K562 (cell line): ENCODE measurements around the gene SLC18B1.

Experiments
- BRF2 ChIP-seq: IDR thresholded peaks from 3 replicates; pipeline ENCODE4 v1.6.1; 2011; ENCODE audit warnings: borderline replicate concordance, mild to moderate bottlenecking; ENCODE audit not compliant: insufficient read length, insufficient read depth
- MAFF ChIP-seq: IDR thresholded peaks from 2 replicates; pipeline ENCODE4 v1.6.1; 2012; ENCODE audit warnings: low read length, improper control_type of control experiment
- MAX ChIP-seq: sonication (generic); formaldehyde crosslinking; IDR thresholded peaks from 2 replicates; pipeline ENCODE4 v1.9.0; 2022; ENCODE audit warnings: mild to moderate bottlenecking, missing genetic modification reagents
- MTA1 ChIP-seq: fragments of 450-650 bp; IDR thresholded peaks from 2 replicates; pipeline ENCODE4 v1.6.1; 2017; ENCODE audit warnings: borderline replicate concordance
- POLR2G ChIP-seq: fragments of 200-400 bp; formaldehyde crosslinking; IDR thresholded peaks from 2 replicates; pipeline ENCODE4 v1.6.1; 2017; ENCODE audit warnings: low read depth, mild to moderate bottlenecking, antibody characterized with exemption, low read length, moderate library complexity
- ZNF740 ChIP-seq, 3 experiments: fragments of 200-800 bp in 1 of 3; sonication (Bioruptor generic) in 1 of 3; sonication (generic) in 1 of 3; formaldehyde crosslinking in 1 of 3; IDR thresholded peaks; 2 replicates each; pipeline versions ENCODE4 v1.6.1 to v1.8.0; 2016 to 2022; ENCODE audit warnings: mild to moderate bottlenecking in 2 of 3, missing compliant biosample characterization in 2 of 3, missing genetic modification characterization in 2 of 3, missing genetic modification reagents in 1 of 3

GRCh38 chr6:132813173-132813856, 14.9 kb upstream of the SLC18B1 start:
- 0 out of 2 replicates have a peak, but pooled peaks have one; percentile 42 for TF ChIP-seq MAX (CRISPR knock-in tag)
- no peak for TF ChIP-seq MTA1
- no peak for TF ChIP-seq ZNF740 (CRISPR knock-in tag; IDR thresholded peaks at IDR 0.05)
- no peak for TF ChIP-seq ZNF740 (tag; IDR thresholded peaks at IDR 0.05)
- TF ChIP-seq BRF2, result no peak
- no peak for TF ChIP-seq POLR2G
- no peak for TF ChIP-seq MAFF
